Ishikawa (cell line): ENCODE results near the gene HHAT.

Experiments
- CEBPB ChIP-seq: IDR thresholded peaks from 2 replicates; pipeline ENCODE4 v1.6.1; 2012
- EGR1 ChIP-seq: IDR thresholded peaks from 2 replicates; pipeline ENCODE4 v1.6.1; 2012
- EP300 ChIP-seq: IDR thresholded peaks from 2 replicates; pipeline ENCODE4 v1.6.1; 2012; ENCODE audit warnings: borderline replicate concordance
- MAX ChIP-seq: IDR thresholded peaks from 2 replicates; pipeline ENCODE4 v1.6.1; 2012
- NFIC ChIP-seq: IDR thresholded peaks from 2 replicates; pipeline ENCODE4 v1.6.1; 2012
- TAF1 ChIP-seq: IDR thresholded peaks from 2 replicates; pipeline ENCODE4 v1.6.1; 2012; ENCODE audit warnings: low read depth, mild to moderate bottlenecking
- TEAD4 ChIP-seq: IDR thresholded peaks from 2 replicates; pipeline ENCODE4 v1.6.1; 2012
- YY1 ChIP-seq: IDR thresholded peaks from 2 replicates; pipeline ENCODE4 v1.6.1; 2012; ENCODE audit warnings: low read depth
- TF ChIP-seq, protein P1 (sequence below): IDR thresholded peaks from 2 replicates; pipeline ENCODE4 v1.6.1; 2012; ENCODE audit warnings: low read depth, mild to moderate bottlenecking

DNA sequence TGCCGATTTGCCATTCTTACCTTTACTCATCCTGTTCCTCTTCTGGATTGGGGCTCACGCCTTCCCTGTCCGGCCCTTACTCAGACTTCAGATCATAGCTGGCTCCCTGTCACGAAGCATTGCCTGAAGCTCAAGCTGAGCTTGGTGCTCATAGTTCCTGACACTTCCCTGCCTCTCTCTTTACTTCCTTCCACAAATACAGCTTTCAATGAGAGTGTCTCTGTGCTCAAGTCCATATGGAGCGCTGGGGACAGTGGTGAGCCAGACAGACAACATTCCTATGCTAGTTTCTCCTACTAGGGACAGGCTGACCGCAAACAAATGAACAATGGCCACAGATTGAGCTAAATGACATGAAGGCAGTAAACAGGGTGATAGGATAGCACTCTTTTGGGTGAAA, 38.1 kb downstream of the HHAT start:
- TF ChIP-seq EGR1 (no peak), CEBPB (no peak), NFIC (no peak), EP300 (no peak), MAX (no peak), TAF1 (no peak), YY1 (no peak), TEAD4 (no peak)
- TF ChIP-seq, protein P1, sequence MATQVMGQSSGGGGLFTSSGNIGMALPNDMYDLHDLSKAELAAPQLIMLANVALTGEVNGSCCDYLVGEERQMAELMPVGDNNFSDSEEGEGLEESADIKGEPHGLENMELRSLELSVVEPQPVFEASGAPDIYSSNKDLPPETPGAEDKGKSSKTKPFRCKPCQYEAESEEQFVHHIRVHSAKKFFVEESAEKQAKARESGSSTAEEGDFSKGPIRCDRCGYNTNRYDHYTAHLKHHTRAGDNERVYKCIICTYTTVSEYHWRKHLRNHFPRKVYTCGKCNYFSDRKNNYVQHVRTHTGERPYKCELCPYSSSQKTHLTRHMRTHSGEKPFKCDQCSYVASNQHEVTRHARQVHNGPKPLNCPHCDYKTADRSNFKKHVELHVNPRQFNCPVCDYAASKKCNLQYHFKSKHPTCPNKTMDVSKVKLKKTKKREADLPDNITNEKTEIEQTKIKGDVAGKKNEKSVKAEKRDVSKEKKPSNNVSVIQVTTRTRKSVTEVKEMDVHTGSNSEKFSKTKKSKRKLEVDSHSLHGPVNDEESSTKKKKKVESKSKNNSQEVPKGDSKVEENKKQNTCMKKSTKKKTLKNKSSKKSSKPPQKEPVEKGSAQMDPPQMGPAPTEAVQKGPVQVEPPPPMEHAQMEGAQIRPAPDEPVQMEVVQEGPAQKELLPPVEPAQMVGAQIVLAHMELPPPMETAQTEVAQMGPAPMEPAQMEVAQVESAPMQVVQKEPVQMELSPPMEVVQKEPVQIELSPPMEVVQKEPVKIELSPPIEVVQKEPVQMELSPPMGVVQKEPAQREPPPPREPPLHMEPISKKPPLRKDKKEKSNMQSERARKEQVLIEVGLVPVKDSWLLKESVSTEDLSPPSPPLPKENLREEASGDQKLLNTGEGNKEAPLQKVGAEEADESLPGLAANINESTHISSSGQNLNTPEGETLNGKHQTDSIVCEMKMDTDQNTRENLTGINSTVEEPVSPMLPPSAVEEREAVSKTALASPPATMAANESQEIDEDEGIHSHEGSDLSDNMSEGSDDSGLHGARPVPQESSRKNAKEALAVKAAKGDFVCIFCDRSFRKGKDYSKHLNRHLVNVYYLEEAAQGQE: no peak
